Fibroblast of lung (primary cell): Measurements from ENCODE around the gene KRTAP15-1. TPM values are rescaled to one million over a fixed set of nuclear protein-coding genes. Genes with fewer than 3 reads are reported as not detected.
A peak's percentile ranks its signal among the peaks of the same experiment; 100 is the strongest.

Experiments used
- DNase-seq, 2 donors: peaks; one replicate each; pipeline versions ENCODE4 v3.0.0 to v3.0.0-alpha.2; 2010; ENCODE audit warnings: low read depth in 2 of 2
- H2AFZ ChIP-seq: 2 replicates; pipeline ENCODE4 v1.5.1; 2012; ENCODE audit warnings: low read length, control low read depth, inconsistent platforms
- H3K27ac ChIP-seq: 2 replicates; pipeline ENCODE4 v1.5.1; 2011; ENCODE audit warnings: low read length, control low read depth; ENCODE audit not compliant: insufficient read depth
- H3K27me3 ChIP-seq: 2 replicates; pipeline ENCODE4 v1.5.1; 2011; ENCODE audit warnings: mild to moderate bottlenecking, low read length; ENCODE audit not compliant: control insufficient read depth, insufficient read depth
- H3K36me3 ChIP-seq: 2 replicates; pipeline ENCODE4 v1.5.1; 2011; ENCODE audit warnings: low read length; ENCODE audit not compliant: control insufficient read depth, insufficient read depth
- H3K4me1 ChIP-seq: 2 replicates; pipeline ENCODE4 v1.5.1; 2011; ENCODE audit warnings: low read length; ENCODE audit not compliant: control insufficient read depth, insufficient read depth; ENCODE audit errors: extremely low read depth
- H3K4me2 ChIP-seq: 2 replicates; pipeline ENCODE4 v1.5.1; 2011; ENCODE audit warnings: low read length, control low read depth; ENCODE audit not compliant: insufficient read depth; ENCODE audit errors: extremely low read depth
- H3K4me3 ChIP-seq, 4 experiments: fragments of 200-600 bp in 1 of 4; sonication (generic) in 1 of 4; replicated peaks in 1 of 4; 2 replicates each; pipeline ENCODE4 v1.5.1; 2011 to 2016; ENCODE audit warnings: low read length in 4 of 4, low read depth in 3 of 4, mild to moderate bottlenecking in 3 of 4, control low read depth in 2 of 4, inconsistent platforms in 1 of 4, mixed read lengths in 1 of 4; ENCODE audit not compliant: insufficient read depth in 1 of 4; ENCODE audit errors: control extremely low read depth in 1 of 4
- H3K79me2 ChIP-seq: 2 replicates; pipeline ENCODE4 v1.5.1; 2012; ENCODE audit warnings: mild to moderate bottlenecking, low read length, inconsistent platforms; ENCODE audit not compliant: control insufficient read depth, insufficient read depth
- H3K9ac ChIP-seq: 2 replicates; pipeline ENCODE4 v1.5.1; 2011; ENCODE audit warnings: mild to moderate bottlenecking, low read length, control low read depth; ENCODE audit not compliant: insufficient read depth
- H3K9me3 ChIP-seq: 2 replicates; pipeline ENCODE4 v1.5.1; 2012; ENCODE audit warnings: low read depth, low read length; ENCODE audit not compliant: control insufficient read depth, insufficient read depth
- H4K20me1 ChIP-seq: 2 replicates; pipeline ENCODE4 v1.5.1; 2011; ENCODE audit warnings: low read length; ENCODE audit not compliant: control insufficient read depth, insufficient read depth; ENCODE audit errors: extremely low read depth
- CTCF ChIP-seq, 2 donors: IDR thresholded peaks in 1 of 2; conservative IDR thresholded peaks in 1 of 2; 1 replicate in 1 of 2; 2 replicates in 1 of 2; pipeline ENCODE4 v1.5.1; 2011 to 2012; ENCODE audit warnings: low read length in 2 of 2, control low read depth in 1 of 2, inconsistent platforms in 1 of 2, low read depth in 1 of 2, mild to moderate bottlenecking in 1 of 2
- EZH2 ChIP-seq: IDR thresholded peaks from 2 replicates; pipeline ENCODE4 v1.5.1; 2012; ENCODE audit warnings: low read length, control low read depth, mild to moderate bottlenecking; ENCODE audit errors: missing control alignments
- polyA plus RNA-seq, 2 donors: library from polyadenylated mRNA; depleted of rRNA in 1 of 2; stranded (reverse) in 1 of 2; unstranded in 1 of 2; fragments of >200 nt; gene quantifications; 2 replicates each; pipeline ENCODE4 v1.2.1, GENCODE V29; 2011 to 2012; ENCODE audit warnings: missing spikeins in 1 of 2
- total RNA-seq: library from RNA; depleted of rRNA; stranded (reverse); fragments of >200 nt; gene quantifications from 2 replicates; pipeline ENCODE4 v1.2.1, GENCODE V29; 2014

Gene KRTAP15-1
- total and polyA plus RNA-seq, 2 donors (not counting 1 experiment from before 2014, with no cell fraction given) = not detected

GRCh38 chr21:30408782-30409494 is 31.1 kb upstream of the KRTAP15-1 start:
- Histone ChIP-seq H3K36me3 (no peaks in the 10 kb centered on the region), H3K4me1 (no peaks in the 10 kb centered on the region), H3K4me3 (no peak overlapping the region), H3K79me2 (no peaks in the 10 kb centered on the region), H4K20me1 (no peaks in the 10 kb centered on the region), H2AFZ (no peak overlapping the region), H3K4me2 (no peak overlapping the region), H3K27me3 (no peaks in the 10 kb centered on the region), H3K27ac (no peak overlapping the region), H3K9me3 (no peaks in the 10 kb centered on the region), H3K9ac (no peak overlapping the region)
- DNase-seq = peak; percentile 5 to 9
- TF ChIP-seq CTCF (conservative IDR thresholded peaks at IDR 0.05 in 1 of 2, IDR thresholded peaks at IDR 0.05 in 1 of 2; ENCODE audit: low read depth in 1 of 2, low read length in 2 of 2) (no peak), EZH2 (no peak)

- TF ChIP-seq CTCF (conservative IDR thresholded peaks at IDR 0.05 in 1 of 2, IDR thresholded peaks at IDR 0.05 in 1 of 2; ENCODE audit: low read depth in 1 of 2, low read length in 2 of 2) (no peak), EZH2 (no peak)
- H3K27me3 ChIP-seq = no peaks in the 10 kb centered on the region
These were observed 24.1 kb upstream of the KRTAP15-1 start for GRCh38 chr21:30415993-30416392.

GRCh38 chr21:30425826-30426225 is 14.2 kb upstream of the KRTAP15-1 start, which contains the start of gene KRTAP13-3:
Gene KRTAP13-3 (minus strand): TSS chr21:30425926. CDS start chr21:30425912, 14 bp downstream.
- no peaks in the 10 kb centered on the region for H3K27me3 ChIP-seq
- no peaks in the 10 kb centered on the region for H3K79me2 ChIP-seq
- H3K4me3 ChIP-seq = no peak within 1 kb of the TSS
- H3K36me3 ChIP-seq = no peaks in the 10 kb centered on the region
- DNase-seq = no peak
- no peak within 1 kb of the TSS for H3K4me2 ChIP-seq
- no peaks in the 10 kb centered on the region for H3K9me3 ChIP-seq
- no peak within 1 kb of the TSS for H3K27ac ChIP-seq
- no peaks in the 10 kb centered on the region for H4K20me1 ChIP-seq
- TF ChIP-seq EZH2 (no peak), CTCF (conservative IDR thresholded peaks at IDR 0.05 in 1 of 2, IDR thresholded peaks at IDR 0.05 in 1 of 2; ENCODE audit: low read depth in 1 of 2, low read length in 2 of 2) (no peak)
- no peak within 1 kb of the TSS for H2AFZ ChIP-seq
- H3K9ac ChIP-seq = no peak within 1 kb of the TSS
- H3K4me1 ChIP-seq = no peaks in the 10 kb centered on the region

More at GRCh38 chr21:30415993-30416392, 24.1 kb upstream of the KRTAP15-1 start:
- Histone ChIP-seq H2AFZ (no peak overlapping the region), H4K20me1 (no peaks in the 10 kb centered on the region), H3K79me2 (no peaks in the 10 kb centered on the region), H3K4me1 (no peaks in the 10 kb centered on the region), H3K9ac (no peak overlapping the region), H3K36me3 (no peaks in the 10 kb centered on the region), H3K4me2 (no peak overlapping the region), H3K9me3 (no peaks in the 10 kb centered on the region), H3K27ac (no peak overlapping the region), H3K4me3 (no peak overlapping the region)
- no peak for DNase-seq
